ENCODE data around the gene ENTPD8. TPM values are rescaled to one million over a fixed set of nuclear protein-coding genes. Genes with fewer than 3 reads are reported as not detected.
A peak's percentile ranks its signal among the peaks of the same experiment; 100 is the strongest.
"Not testable (repeated sequence)": the region's sequence is repeated elsewhere in the genome, so short reads cannot be mapped to it uniquely, and the experiment has no call there.

Gene ENTPD8
- total RNA-seq, 1 experiment from 2014 or later = not detected

GRCh38 chr9:137451264-137452005 is 10.3 kb upstream of the ENTPD8 start:
- in situ Hi-C loops (cut with HindIII; ENCODE audit: low pct_unique_long_range_greater_than_20kb, low sequenced_read_pairs); DNase-seq (ENCODE audit: low read depth): not testable (repeated sequence)

- DNase-seq (ENCODE audit: low read depth); in situ Hi-C loops (cut with HindIII; ENCODE audit: low pct_unique_long_range_greater_than_20kb, low sequenced_read_pairs): not testable (repeated sequence)
These were observed 9.5 kb upstream of the ENTPD8 start for GRCh38 chr9:137450539-137451222.

GRCh38 chr9:137449931-137450538 is 8.9 kb upstream of the ENTPD8 start:
- in situ Hi-C loops (cut with HindIII; ENCODE audit: low pct_unique_long_range_greater_than_20kb, low sequenced_read_pairs) = no loop called here
- DNase-seq (ENCODE audit: low read depth) = no peak

GRCh38 chr9:137449081-137449844 is 8.1 kb upstream of the ENTPD8 start:
- in situ Hi-C loops (cut with HindIII; ENCODE audit: low pct_unique_long_range_greater_than_20kb, low sequenced_read_pairs) = no loop called here
- no peak for DNase-seq (ENCODE audit: low read depth)

DNA sequence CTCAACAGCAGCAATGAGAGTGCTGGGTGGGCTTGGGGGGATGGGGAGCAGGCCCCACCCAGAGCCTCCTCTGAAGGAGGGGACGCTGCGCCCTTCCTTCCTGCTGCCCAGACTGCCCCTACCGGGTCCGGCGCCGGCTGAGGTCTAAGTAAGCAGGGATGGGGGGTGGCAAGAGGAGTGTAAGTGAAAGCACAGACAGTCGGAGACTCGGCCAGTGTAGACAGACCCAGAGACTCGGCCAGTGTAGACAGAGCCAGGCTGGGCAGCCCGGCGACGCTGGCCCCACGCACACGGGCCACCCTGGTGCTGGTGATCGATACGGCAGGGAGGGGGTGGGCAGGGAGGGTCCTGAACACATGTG is 7.4 kb upstream of the ENTPD8 start:
- no peak for DNase-seq (ENCODE audit: low read depth)
- in situ Hi-C loops (cut with HindIII; ENCODE audit: low pct_unique_long_range_greater_than_20kb, low sequenced_read_pairs) = no loop called here

GRCh38 chr9:137447722-137448601 is 6.8 kb upstream of the ENTPD8 start:
- no peak for DNase-seq (ENCODE audit: low read depth)
- in situ Hi-C loops (cut with HindIII; ENCODE audit: low pct_unique_long_range_greater_than_20kb, low sequenced_read_pairs) = no loop called here

GRCh38 chr9:137446851-137447471 is 5.8 kb upstream of the ENTPD8 start:
- no peak for DNase-seq (ENCODE audit: low read depth)
- in situ Hi-C loops (cut with HindIII; ENCODE audit: low pct_unique_long_range_greater_than_20kb, low sequenced_read_pairs) = no loop called here

GRCh38 chr9:137445930-137446431 is 4.8 kb upstream of the ENTPD8 start:
- DNase-seq (ENCODE audit: low read depth) = no peak

GRCh38 chr9:137445275-137445807 is 4.2 kb upstream of the ENTPD8 start:
- DNase-seq (ENCODE audit: low read depth) = peak; percentile 73
- in situ Hi-C loops (cut with HindIII; ENCODE audit: low pct_unique_long_range_greater_than_20kb, low sequenced_read_pairs) = no loop called here

More at GRCh38 chr9:137445930-137446431, 4.8 kb upstream of the ENTPD8 start:
- in situ Hi-C loops (cut with HindIII; ENCODE audit: low pct_unique_long_range_greater_than_20kb, low sequenced_read_pairs) = no loop called here

DNA sequence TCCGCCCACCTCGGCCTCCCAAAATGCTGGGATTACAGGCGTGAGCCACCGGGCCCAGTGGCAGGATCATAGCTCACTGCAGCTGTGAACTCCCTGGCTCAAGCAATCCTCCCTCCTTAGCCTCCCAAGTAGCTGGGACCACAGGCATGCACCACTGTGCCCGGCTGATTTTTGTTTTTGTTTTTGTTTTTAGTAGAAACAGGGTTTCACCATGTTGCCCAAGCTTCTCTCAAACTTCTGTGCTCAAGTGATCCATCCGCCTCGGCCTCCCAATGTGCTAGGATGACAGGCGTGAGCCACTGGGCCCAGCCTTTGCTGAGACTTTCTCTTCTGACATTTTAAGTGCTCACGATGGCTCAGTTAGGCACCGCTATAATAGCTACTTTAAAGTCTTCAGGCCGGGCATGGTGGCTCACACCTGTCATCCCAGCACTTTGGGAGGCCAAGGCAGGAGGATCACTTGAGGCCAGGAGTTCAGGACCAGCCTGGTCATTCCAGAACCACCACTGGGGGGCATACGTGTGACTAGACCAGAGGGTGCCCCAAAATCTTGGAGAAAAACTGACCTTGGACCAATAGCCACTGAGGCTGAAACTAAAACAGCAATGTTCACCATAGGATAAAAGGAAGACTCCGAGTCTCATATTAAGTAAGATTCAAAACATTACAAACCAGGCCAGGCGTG is 3.1 kb upstream of the ENTPD8 start:
- in situ Hi-C loops (cut with HindIII; ENCODE audit: low pct_unique_long_range_greater_than_20kb, low sequenced_read_pairs) = no loop called here
- no peak for DNase-seq (ENCODE audit: low read depth)

DNA sequence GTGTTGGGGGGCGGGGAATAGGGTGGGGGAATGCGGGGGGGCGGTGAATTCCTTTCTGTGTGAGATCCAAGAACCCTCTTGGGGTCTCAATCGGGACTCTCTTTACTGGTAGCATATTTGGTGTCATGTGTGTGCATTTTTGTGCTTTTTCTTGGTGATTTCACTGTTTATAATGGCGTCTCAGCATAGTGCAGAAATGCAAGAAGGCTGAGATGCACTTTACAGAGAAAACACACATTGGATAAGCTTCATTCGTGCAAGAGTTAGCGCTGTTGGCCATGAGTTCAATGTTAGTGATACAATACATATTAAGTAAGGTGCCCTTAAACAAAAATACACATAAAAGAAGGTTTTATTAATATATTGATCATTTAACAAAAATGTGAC is 771 bp upstream of the ENTPD8 start:
- in situ Hi-C loops (cut with HindIII; ENCODE audit: low pct_unique_long_range_greater_than_20kb, low sequenced_read_pairs) = no loop called here

DNA sequence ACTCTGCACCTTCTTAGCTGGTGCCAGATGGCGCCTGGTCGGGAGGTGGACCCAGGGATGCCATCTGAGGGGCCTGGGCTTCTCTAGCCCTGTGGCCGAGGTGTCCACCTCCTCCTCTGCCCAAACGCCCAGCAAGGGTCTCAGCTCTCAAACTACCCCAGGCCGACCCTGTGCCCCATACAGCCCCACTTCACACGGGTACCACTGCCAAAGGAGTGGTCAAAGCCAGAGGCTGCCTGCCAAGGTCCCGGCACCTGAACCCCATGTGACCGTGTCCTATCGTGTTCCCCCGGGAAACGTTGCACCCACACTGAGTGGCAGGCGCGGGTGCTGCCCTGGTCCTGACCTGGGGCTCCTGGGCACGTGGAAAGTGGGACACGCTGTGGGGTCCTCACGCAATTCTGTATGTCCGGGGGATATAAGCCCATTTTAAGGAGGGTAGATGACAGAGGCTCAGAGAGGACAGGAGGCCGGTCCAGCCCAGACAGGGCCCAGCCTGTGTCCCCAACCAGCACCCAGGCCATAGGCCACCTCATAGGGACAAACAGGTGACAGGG is 1.9 kb downstream of the ENTPD8 start:
- in situ Hi-C loops (cut with HindIII; ENCODE audit: low pct_unique_long_range_greater_than_20kb, low sequenced_read_pairs) = no loop called here

More for the DNA sequence above, 771 bp upstream of the ENTPD8 start:
- DNase-seq (ENCODE audit: low read depth) = no peak

DNA sequence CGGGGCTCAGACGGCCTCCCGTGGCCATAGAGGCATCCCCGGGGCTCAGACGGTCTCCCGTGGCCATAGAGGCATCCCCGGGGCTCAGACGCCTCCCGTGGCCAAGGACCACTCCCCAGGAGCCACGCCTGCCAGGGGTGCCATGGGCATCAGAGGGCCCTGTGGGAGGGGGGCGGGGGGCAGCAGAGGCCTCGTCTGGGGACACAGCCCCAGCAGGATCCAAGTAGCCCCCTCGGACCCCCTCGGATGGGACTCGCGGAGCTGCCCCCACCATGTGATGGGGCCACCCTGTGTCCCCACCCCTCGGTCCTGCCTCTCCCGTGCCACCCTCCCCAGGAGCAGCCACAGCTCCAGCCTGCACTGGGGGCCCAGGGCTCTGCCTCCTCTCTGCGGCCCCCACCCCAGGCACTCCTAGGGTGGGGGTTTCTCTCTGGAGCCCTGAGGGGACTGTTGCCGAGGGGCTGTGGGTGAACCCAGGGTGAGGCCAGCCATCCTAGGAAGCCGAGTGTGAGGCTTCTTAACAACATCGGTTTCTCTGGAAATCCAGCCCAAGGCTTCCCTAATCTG is 2.5 kb downstream of the ENTPD8 start:
- DNase-seq (ENCODE audit: low read depth) = no peak
- in situ Hi-C loops (cut with HindIII; ENCODE audit: low pct_unique_long_range_greater_than_20kb, low sequenced_read_pairs) = no loop called here

More for the DNA sequence above, 1.9 kb downstream of the ENTPD8 start:
- no peak for DNase-seq (ENCODE audit: low read depth)

DNA sequence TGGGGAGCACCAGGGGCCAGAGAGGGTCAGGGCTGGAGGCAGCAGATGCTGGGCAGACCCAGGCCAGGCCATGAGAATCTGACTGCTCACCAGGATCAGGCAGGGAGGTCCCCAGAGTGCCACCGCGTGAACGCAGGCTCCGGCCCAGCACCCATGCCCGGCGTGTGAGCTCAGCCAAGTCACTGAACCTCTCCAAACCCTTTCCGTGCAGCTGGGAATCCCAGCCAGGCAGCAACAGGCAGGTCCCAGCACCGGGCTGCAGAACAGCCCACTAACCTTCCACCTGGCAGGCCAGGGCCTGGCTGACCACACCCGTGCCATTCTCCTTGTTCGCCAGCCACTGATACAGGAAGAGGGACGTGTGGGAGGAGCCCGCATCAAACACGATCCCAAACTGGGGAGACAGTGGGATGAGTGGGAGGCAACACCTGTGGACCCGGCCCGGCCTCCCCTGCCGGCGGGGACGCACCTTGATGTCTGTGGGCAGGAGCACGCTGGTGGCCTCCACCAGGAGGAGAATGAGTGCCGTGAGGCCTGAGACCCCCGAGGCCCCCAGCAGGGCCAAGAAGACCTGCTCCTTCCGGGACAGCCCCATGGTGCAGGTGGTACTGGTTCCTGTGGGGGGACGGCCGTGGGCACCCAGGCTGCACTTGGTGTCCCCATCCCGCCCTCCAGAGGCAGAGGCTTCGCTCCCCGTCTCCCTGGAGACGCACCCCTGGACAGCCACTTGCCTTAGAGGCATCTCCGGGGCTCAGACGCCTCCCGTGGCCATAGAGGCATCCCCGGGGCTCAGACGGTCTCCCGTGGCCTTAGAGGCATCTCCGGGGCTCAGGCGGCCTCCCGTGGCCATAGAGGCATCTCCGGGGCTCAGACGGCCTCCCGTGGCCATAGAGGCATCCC is 3.2 kb downstream of the ENTPD8 start:
- in situ Hi-C loops (cut with HindIII; ENCODE audit: low pct_unique_long_range_greater_than_20kb, low sequenced_read_pairs) = no loop called here
- DNase-seq (ENCODE audit: low read depth) = no peak
